Smooth muscle cell (in vitro differentiated cells): ENCODE data around the gene GUCD1. TPM values are rescaled to one million over a fixed set of nuclear protein-coding genes. Genes with fewer than 3 reads are reported as not detected.
A peak's percentile ranks its signal among the peaks of the same experiment; 100 is the strongest.

Source experiments
- DNase-seq: peaks from one replicate; lab custom pipeline; 2025; ENCODE audit not compliant: unreplicated experiment; lab: John Stamatoyannopoulos, UW
- H2AFZ ChIP-seq: fragments of 200-600 bp; sonication (generic); 2 replicates; pipeline ENCODE4 v1.6.0; 2016; ENCODE audit warnings: antibody characterized with exemption, low read depth, mild to moderate bottlenecking
- H3F3A ChIP-seq: fragments of 200-600 bp; sonication (generic); 2 replicates; pipeline ENCODE4 v1.6.0; 2017; ENCODE audit warnings: antibody characterized with exemption, low read depth
- H3K27ac ChIP-seq: fragments of 200-600 bp; sonication (generic); 2 replicates; pipeline ENCODE4 v1.5.1; 2016; ENCODE audit warnings: low read depth, mild to moderate bottlenecking
- H3K27me3 ChIP-seq: fragments of 200-600 bp; sonication (generic); 2 replicates; pipeline ENCODE4 v1.6.1; 2016; ENCODE audit warnings: low read depth, mild to moderate bottlenecking
- H3K36me3 ChIP-seq: fragments of 200-600 bp; sonication (generic); 2 replicates; pipeline ENCODE4 v1.5.1; 2016; ENCODE audit warnings: low read depth
- H3K4me1 ChIP-seq: fragments of 200-600 bp; sonication (generic); 2 replicates; pipeline ENCODE4 v1.5.1; 2016; ENCODE audit warnings: low read depth
- H3K4me2 ChIP-seq: fragments of 200-600 bp; sonication (generic); 2 replicates; pipeline ENCODE4 v1.6.0; 2016; ENCODE audit warnings: mild to moderate bottlenecking
- H3K4me3 ChIP-seq: fragments of 200-600 bp; sonication (generic); 2 replicates; pipeline ENCODE4 v1.5.1; 2016; ENCODE audit warnings: mild to moderate bottlenecking
- H3K79me2 ChIP-seq: fragments of 200-600 bp; sonication (generic); 2 replicates; pipeline ENCODE4 v1.6.0; 2016; ENCODE audit warnings: low read depth, mild to moderate bottlenecking
- H3K9ac ChIP-seq: fragments of 200-600 bp; sonication (generic); 2 replicates; pipeline ENCODE4 v1.6.0; 2016; ENCODE audit warnings: low read depth
- H3K9me3 ChIP-seq: fragments of 200-600 bp; sonication (generic); replicated peaks from 2 replicates; pipeline ENCODE4 v1.5.1; 2016; ENCODE audit warnings: low read depth
- H4K20me1 ChIP-seq: fragments of 200-600 bp; sonication (generic); 2 replicates; pipeline ENCODE4 v1.6.0; 2016; ENCODE audit warnings: low read depth
- CTCF ChIP-seq: fragments of 200-600 bp; sonication (generic); IDR thresholded peaks from 2 replicates; pipeline ENCODE4 v1.5.1; 2017; ENCODE audit warnings: borderline replicate concordance, mild to moderate bottlenecking, antibody characterized with exemption; ENCODE audit not compliant: insufficient read depth, poor library complexity, severe bottlenecking
- WGBS: methylation state at CpG from one replicate; pipeline ENCODE4 v1.1.7; 2016; ENCODE audit warnings: low lambda C conversion rate; 5-methylcytosine and 5-hydroxymethylcytosine counted together
- polyA plus RNA-seq: library from polyadenylated mRNA; unstranded; fragments of >200 nt; fragmentation: Nextera tagmentation; extraction: Ambion mirVana; gene quantifications from 2 replicates; pipeline ENCODE4 v1.2.1, GENCODE V29; 2016
- total RNA-seq: library from RNA; depleted of rRNA; stranded (reverse); fragments of >200 nt; gene quantifications from 2 replicates; pipeline ENCODE4 v1.2.3, GENCODE V29; 2014

GUCD1 gene
- total and polyA plus RNA-seq, 2 experiments from 2014 or later, result 54.3 to 56.0 TPM

DNA sequence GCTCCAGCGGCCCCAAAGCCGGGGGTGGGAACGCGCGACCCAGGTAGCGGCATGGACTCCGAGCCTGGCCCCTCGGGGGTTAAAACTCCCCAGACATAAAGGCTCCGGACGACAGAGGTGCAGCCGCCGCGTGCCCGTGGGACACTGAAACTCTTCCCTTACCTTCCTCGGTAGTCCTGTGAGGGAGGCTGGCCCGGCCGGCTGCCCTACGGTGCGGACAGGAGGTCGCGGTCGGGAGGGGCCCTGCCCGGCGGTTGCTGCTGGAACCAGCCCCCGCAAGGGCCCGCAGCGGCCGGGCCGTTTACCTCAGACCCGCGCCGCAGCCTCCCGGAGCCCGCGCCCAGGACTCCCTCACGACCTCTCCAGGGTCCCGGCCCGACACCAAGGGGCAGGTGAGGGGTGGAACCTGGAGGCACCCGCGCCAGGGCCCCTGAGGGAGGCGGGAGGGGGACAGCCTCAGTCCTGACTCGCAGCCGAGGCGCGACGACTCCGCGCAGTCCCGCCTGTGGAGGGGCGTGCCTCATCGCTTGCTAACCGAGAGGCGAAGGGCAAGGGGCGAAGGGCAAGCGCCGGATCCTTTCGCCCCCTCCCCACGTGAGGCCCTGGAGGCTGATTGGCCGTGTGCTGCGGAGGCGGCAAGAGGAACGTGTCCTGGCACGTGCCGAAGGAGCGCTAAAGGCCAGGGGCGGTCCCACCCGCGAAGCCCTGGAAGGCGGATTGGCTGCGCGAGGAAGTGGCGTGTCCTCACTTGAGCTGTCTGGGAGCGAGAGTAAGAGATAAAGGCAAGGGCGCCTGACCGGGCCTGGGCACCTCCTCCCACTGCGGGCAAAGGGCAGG is 60.2 kb downstream of the GUCD1 start, which contains the start of gene UPB1:
UPB1 (plus strand) TSS at position 805 of the 837 bp plus-strand sequence. CDS start 72 bp downstream, outside the sequence.
- no peaks in the 10 kb centered on the region for H4K20me1 ChIP-seq
- peaks cover 37% of the 10 kb centered on the region for H3K27me3 ChIP-seq
- DNase-seq, result no peak
- no peak within 1 kb of the TSS for H3K27ac ChIP-seq
- peak within 1 kb of the TSS; percentile 31 for H3K4me3 ChIP-seq
- no peaks in the 10 kb centered on the region for H3F3A ChIP-seq
- no peak within 1 kb of the TSS for H3K9ac ChIP-seq
- TF ChIP-seq CTCF, result no peak
- H2AFZ ChIP-seq, result peak within 1 kb of the TSS; percentile 26
- peak within 1 kb of the TSS; percentile 87 for H3K4me2 ChIP-seq
- H3K79me2 ChIP-seq, result no peaks in the 10 kb centered on the region
- no peaks in the 10 kb centered on the region for H3K9me3 ChIP-seq
- H3K4me1 ChIP-seq, result peaks cover 10% of the 10 kb centered on the region
- H3K36me3 ChIP-seq, result no peaks in the 10 kb centered on the region
- 28% methylated on average over 76 of the region's 76 CpGs for WGBS

DNA sequence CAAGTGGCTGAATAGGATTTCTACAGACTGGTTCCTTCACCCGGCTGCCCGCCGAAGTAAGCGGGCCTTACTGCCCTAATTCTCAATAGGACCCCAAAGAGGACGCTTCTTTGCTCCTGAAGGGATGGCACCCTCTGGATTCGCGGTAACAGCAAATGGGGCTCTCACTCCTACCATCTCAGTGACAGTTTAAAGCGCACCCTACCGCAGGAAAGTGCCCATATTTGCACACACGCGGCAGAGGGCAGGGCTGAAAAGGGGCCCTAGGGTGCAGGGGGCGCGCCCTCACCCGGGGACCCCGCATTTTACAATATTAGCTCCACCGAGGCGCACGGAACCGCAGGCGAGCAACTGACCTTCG is 60.8 kb downstream of the GUCD1 start:
- Histone ChIP-seq H4K20me1 (no peaks in the 10 kb centered on the region), H3K27ac (no peak overlapping the region), H3K79me2 (no peaks in the 10 kb centered on the region), H3K9ac (no peak overlapping the region), H3K36me3 (no peaks in the 10 kb centered on the region), H3F3A (no peaks in the 10 kb centered on the region), H3K4me3 (peak overlapping the region; percentile 31), H3K4me2 (peak overlapping the region; percentile 87), H2AFZ (peak overlapping the region; percentile 26), H3K4me1 (peaks cover 10% of the 10 kb centered on the region), H3K9me3 (no peaks in the 10 kb centered on the region), H3K27me3 (peaks cover 37% of the 10 kb centered on the region)
- TF ChIP-seq CTCF, result no peak
- DNase-seq, result no peak
- WGBS, result 18% methylated on average over 21 of the region's 21 CpGs

DNA sequence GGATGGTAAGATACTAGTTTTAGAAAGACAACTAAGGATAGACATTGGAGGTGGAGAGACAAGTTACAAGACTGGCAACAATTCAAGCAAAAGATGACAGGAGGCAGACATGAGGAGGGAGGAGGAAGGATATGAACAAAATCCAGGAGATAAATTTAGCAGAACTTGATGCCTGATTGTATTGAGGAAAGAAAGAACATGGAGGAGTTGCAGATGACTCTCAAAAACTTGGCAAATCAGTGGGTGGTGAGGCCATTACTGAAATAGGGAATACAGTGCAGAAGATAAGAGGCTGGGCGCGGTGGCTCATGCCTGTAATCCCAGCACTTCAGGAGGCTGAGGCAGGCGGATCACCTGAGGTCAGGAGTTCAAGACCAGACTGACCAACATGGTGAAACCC is 62.5 kb downstream of the GUCD1 start:
- DNase-seq, result no peak
- Histone ChIP-seq H3F3A (no peaks in the 10 kb centered on the region), H3K4me3 (no peak overlapping the region), H3K9me3 (no peaks in the 10 kb centered on the region), H3K4me1 (peaks cover 10% of the 10 kb centered on the region), H3K36me3 (no peaks in the 10 kb centered on the region), H3K27ac (no peak overlapping the region), H3K9ac (no peak overlapping the region), H3K4me2 (no peak overlapping the region), H3K79me2 (no peaks in the 10 kb centered on the region), H3K27me3 (peaks cover 33% of the 10 kb centered on the region), H2AFZ (no peak overlapping the region), H4K20me1 (no peaks in the 10 kb centered on the region)
- WGBS, result 93% methylated on average over 3 of the region's 3 CpGs
- TF ChIP-seq CTCF, result no peak

Other genes starting within 250 kb of the GUCD1 start
- gene ADORA2A, start 127.5 kb downstream of the GUCD1 start, total RNA-seq, result 1.5 and 1.8 TPM in 2 replicates
- gene ADORA2A, start 127.5 kb downstream of the GUCD1 start, polyA plus RNA-seq, result 1.6 and 3.8 TPM in 2 replicates
- not detected in 2 replicates for gene UPB1, start 59.8 kb downstream of the GUCD1 start, total RNA-seq
- gene UPB1, start 59.8 kb downstream of the GUCD1 start, polyA plus RNA-seq, result 0.21 and 0.38 TPM in 2 replicates
- gene SNRPD3, start 861 bp upstream of the GUCD1 start, total RNA-seq, result 114 and 198 TPM in 2 replicates
- gene SNRPD3, start 861 bp upstream of the GUCD1 start, polyA plus RNA-seq, result 92.3 and 97.6 TPM in 2 replicates
- gene LRRC75B, start 37.9 kb upstream of the GUCD1 start, total RNA-seq, result 7.0 and 14.1 TPM in 2 replicates
- gene LRRC75B, start 37.9 kb upstream of the GUCD1 start, polyA plus RNA-seq, result 31.8 and 33.5 TPM in 2 replicates
- 24.2 and 28.4 TPM in 2 replicates for gene GGT1, start 48.1 kb upstream of the GUCD1 start, total RNA-seq
- 38.1 and 55.5 TPM in 2 replicates for gene GGT1, start 48.1 kb upstream of the GUCD1 start, polyA plus RNA-seq
- gene PIWIL3, start 219.6 kb upstream of the GUCD1 start, total RNA-seq, result 0.04 and 0.36 TPM in 2 replicates
- gene PIWIL3, start 219.6 kb upstream of the GUCD1 start, polyA plus RNA-seq, result not detected in 2 replicates